ENCODE data around the gene GCHFR. TPM values are rescaled to one million over a fixed set of nuclear protein-coding genes. Genes with fewer than 3 reads are reported as not detected.

The GCHFR gene
- total and polyA plus RNA-seq, 4 donors, result 50.5 to 229 (median 119) TPM

DNA sequence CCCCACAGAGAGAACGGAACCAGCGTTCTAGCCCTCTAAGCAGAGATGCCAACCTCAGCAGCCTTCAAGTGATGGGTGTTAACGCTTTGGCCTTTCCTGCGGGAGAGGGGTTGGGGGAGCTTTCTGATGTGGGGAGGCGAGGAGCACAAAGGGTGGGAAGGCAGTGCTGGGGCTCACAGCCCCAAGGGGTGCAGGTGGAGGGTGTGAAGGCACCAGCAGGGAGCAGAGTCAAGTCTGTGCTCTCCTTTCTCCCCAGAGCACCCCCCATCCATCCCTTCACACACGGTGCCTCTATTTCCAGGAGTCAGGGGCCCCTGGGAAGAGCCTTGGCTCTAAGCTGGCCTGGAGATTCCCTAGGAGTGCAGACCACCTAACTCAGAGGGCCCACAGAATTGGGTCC is 10.0 kb downstream of the GCHFR start (continued):
- TF ChIP-seq, protein P1, sequence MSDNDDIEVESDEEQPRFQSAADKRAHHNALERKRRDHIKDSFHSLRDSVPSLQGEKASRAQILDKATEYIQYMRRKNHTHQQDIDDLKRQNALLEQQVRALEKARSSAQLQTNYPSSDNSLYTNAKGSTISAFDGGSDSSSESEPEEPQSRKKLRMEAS (IDR thresholded peaks at IDR 0.05), result no peak
- no peak for TF ChIP-seq RXRA (IDR thresholded peaks at IDR 0.05)
- TF ChIP-seq, protein P2, sequence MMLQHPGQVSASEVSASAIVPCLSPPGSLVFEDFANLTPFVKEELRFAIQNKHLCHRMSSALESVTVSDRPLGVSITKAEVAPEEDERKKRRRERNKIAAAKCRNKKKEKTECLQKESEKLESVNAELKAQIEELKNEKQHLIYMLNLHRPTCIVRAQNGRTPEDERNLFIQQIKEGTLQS (IDR thresholded peaks at IDR 0.05), result no peak

DNA sequence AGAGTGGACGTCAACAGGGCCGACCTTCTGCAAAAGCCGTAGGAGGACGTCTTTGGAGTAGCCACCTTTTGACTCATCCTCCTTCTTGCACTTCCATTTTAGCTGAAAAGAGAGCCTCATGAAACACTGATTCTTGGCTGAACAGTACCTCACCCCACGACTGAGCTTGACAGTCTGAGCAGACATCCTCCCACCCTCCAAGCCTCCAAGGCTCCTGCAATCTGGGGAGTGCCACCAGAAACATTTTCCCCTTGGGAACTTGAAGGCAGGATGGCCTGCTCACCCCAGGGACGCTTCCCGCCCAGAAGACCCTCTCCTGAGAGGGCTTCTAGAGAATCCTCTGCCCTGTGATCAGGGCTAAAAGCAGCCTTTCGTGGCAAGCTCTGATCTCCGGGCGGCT is 11.1 kb downstream of the GCHFR start:
- no peak overlapping the region for H3K27ac ChIP-seq (ENCODE audit: low read depth in 1 of 2, low read length in 2 of 2)

More for the DNA sequence above, 11.1 kb downstream of the GCHFR start:
- Histone ChIP-seq H3K9ac (ENCODE audit: low read depth in 1 of 2, low read length in 2 of 2) (no peak overlapping the region), H3K27me3 (ENCODE audit: control insufficient read depth in 4 of 4, insufficient read depth in 4 of 4, low read length in 3 of 4) (no peaks in the 10 kb centered on the region), H3K4me1 (ENCODE audit: control insufficient read depth in 4 of 4, insufficient read depth in 4 of 4, low read length in 3 of 4) (peaks cover 4 to 43% (median 36%) of the 10 kb centered on the region in 4 donors), H3K36me3 (ENCODE audit: control insufficient read depth in 4 of 4, insufficient read depth in 3 of 4, low read depth in 1 of 4, low read length in 3 of 4) (peaks cover 4 to 33% (median 22%) of the 10 kb centered on the region in 4 donors), H3K9me3 (ENCODE audit: control insufficient read depth in 4 of 4, low read length in 3 of 4) (no peaks in the 10 kb centered on the region), H3K4me3 (ENCODE audit: low read depth in 1 of 3, low read length in 3 of 3) (no peak overlapping the region)
- TF ChIP-seq YY1 (IDR thresholded peaks at IDR 0.05) (no peak), RXRA (IDR thresholded peaks at IDR 0.05) (no peak), FOXA2 (IDR thresholded peaks at IDR 0.05) (no peak), HNF4A (conservative IDR thresholded peaks at IDR 0.05) (no peak), RAD21 (IDR thresholded peaks at IDR 0.05) (no peak), JUND (IDR thresholded peaks at IDR 0.05) (no peak), NR2F2 (IDR thresholded peaks at IDR 0.05) (no peak), TAF1 (conservative IDR thresholded peaks at IDR 0.05) (no peak), FOXA1 (IDR thresholded peaks at IDR 0.05) (no peak), HNF4G (IDR thresholded peaks at IDR 0.05) (no peak), EGR1 (IDR thresholded peaks at IDR 0.05; ENCODE audit: low read depth in 2 of 2) (no peak), SP1 (IDR thresholded peaks at IDR 0.05) (no peak), GABPA (IDR thresholded peaks at IDR 0.05 in 1 of 2, conservative IDR thresholded peaks at IDR 0.05 in 1 of 2) (no peak)
- TF ChIP-seq, protein P3, sequence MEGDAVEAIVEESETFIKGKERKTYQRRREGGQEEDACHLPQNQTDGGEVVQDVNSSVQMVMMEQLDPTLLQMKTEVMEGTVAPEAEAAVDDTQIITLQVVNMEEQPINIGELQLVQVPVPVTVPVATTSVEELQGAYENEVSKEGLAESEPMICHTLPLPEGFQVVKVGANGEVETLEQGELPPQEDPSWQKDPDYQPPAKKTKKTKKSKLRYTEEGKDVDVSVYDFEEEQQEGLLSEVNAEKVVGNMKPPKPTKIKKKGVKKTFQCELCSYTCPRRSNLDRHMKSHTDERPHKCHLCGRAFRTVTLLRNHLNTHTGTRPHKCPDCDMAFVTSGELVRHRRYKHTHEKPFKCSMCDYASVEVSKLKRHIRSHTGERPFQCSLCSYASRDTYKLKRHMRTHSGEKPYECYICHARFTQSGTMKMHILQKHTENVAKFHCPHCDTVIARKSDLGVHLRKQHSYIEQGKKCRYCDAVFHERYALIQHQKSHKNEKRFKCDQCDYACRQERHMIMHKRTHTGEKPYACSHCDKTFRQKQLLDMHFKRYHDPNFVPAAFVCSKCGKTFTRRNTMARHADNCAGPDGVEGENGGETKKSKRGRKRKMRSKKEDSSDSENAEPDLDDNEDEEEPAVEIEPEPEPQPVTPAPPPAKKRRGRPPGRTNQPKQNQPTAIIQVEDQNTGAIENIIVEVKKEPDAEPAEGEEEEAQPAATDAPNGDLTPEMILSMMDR (IDR thresholded peaks at IDR 0.05; ENCODE audit: low read depth, low read length, missing input control), result no peak
- TF ChIP-seq, protein P1 (IDR thresholded peaks at IDR 0.05), result no peak
- TF ChIP-seq, protein P4, sequence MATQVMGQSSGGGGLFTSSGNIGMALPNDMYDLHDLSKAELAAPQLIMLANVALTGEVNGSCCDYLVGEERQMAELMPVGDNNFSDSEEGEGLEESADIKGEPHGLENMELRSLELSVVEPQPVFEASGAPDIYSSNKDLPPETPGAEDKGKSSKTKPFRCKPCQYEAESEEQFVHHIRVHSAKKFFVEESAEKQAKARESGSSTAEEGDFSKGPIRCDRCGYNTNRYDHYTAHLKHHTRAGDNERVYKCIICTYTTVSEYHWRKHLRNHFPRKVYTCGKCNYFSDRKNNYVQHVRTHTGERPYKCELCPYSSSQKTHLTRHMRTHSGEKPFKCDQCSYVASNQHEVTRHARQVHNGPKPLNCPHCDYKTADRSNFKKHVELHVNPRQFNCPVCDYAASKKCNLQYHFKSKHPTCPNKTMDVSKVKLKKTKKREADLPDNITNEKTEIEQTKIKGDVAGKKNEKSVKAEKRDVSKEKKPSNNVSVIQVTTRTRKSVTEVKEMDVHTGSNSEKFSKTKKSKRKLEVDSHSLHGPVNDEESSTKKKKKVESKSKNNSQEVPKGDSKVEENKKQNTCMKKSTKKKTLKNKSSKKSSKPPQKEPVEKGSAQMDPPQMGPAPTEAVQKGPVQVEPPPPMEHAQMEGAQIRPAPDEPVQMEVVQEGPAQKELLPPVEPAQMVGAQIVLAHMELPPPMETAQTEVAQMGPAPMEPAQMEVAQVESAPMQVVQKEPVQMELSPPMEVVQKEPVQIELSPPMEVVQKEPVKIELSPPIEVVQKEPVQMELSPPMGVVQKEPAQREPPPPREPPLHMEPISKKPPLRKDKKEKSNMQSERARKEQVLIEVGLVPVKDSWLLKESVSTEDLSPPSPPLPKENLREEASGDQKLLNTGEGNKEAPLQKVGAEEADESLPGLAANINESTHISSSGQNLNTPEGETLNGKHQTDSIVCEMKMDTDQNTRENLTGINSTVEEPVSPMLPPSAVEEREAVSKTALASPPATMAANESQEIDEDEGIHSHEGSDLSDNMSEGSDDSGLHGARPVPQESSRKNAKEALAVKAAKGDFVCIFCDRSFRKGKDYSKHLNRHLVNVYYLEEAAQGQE (IDR thresholded peaks at IDR 0.05), result no peak
- TF ChIP-seq, protein P2 (IDR thresholded peaks at IDR 0.05), result no peak
- TF ChIP-seq, protein P5, sequence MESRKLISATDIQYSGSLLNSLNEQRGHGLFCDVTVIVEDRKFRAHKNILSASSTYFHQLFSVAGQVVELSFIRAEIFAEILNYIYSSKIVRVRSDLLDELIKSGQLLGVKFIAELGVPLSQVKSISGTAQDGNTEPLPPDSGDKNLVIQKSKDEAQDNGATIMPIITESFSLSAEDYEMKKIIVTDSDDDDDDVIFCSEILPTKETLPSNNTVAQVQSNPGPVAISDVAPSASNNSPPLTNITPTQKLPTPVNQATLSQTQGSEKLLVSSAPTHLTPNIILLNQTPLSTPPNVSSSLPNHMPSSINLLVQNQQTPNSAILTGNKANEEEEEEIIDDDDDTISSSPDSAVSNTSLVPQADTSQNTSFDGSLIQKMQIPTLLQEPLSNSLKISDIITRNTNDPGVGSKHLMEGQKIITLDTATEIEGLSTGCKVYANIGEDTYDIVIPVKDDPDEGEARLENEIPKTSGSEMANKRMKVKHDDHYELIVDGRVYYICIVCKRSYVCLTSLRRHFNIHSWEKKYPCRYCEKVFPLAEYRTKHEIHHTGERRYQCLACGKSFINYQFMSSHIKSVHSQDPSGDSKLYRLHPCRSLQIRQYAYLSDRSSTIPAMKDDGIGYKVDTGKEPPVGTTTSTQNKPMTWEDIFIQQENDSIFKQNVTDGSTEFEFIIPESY (IDR thresholded peaks at IDR 0.05), result no peak
- DNase-seq (ENCODE audit: low spot score), result no peak
- WGBS, result 95% methylated on average over 10 of the region's 10 CpGs
